ENCODE data around the gene JMJD7. TPM values are rescaled to one million over a fixed set of nuclear protein-coding genes. Genes with fewer than 3 reads are reported as not detected.

Gene JMJD7
- total RNA-seq, 4 donors from 2014 or later, result 20.4 to 36.9 (median 30.5) TPM

- intact Hi-C loops (cut with DNase I), result no loop called here
- Histone ChIP-seq H3K4me3 (no peak overlapping the region), H3K27me3 (no peaks in the 10 kb centered on the region), H3K9me3 (no peaks in the 10 kb centered on the region), H3K4me1 (peaks cover 0 to 15% (median 0%) of the 10 kb centered on the region in 3 donors), H3K36me3 (peaks cover 73 to 93% (median 73%) of the 10 kb centered on the region in 3 donors), H3K27ac (no peak overlapping the region)
- 86% methylated on average over 1 of the region's 4 CpGs; no CpG with 5 or more reads in 1 of the 2 donors for WGBS, 2 donors
- TF ChIP-seq POLR2A (IDR thresholded peaks at IDR 0.05), result no peak
- TF ChIP-seq, protein P1, sequence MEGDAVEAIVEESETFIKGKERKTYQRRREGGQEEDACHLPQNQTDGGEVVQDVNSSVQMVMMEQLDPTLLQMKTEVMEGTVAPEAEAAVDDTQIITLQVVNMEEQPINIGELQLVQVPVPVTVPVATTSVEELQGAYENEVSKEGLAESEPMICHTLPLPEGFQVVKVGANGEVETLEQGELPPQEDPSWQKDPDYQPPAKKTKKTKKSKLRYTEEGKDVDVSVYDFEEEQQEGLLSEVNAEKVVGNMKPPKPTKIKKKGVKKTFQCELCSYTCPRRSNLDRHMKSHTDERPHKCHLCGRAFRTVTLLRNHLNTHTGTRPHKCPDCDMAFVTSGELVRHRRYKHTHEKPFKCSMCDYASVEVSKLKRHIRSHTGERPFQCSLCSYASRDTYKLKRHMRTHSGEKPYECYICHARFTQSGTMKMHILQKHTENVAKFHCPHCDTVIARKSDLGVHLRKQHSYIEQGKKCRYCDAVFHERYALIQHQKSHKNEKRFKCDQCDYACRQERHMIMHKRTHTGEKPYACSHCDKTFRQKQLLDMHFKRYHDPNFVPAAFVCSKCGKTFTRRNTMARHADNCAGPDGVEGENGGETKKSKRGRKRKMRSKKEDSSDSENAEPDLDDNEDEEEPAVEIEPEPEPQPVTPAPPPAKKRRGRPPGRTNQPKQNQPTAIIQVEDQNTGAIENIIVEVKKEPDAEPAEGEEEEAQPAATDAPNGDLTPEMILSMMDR (IDR thresholded peaks at IDR 0.05), result no peak
- no peak for DNase-seq
Measured at GRCh38 chr15:41821831-41822230, 6.1 kb upstream of the JMJD7 start.

DNA sequence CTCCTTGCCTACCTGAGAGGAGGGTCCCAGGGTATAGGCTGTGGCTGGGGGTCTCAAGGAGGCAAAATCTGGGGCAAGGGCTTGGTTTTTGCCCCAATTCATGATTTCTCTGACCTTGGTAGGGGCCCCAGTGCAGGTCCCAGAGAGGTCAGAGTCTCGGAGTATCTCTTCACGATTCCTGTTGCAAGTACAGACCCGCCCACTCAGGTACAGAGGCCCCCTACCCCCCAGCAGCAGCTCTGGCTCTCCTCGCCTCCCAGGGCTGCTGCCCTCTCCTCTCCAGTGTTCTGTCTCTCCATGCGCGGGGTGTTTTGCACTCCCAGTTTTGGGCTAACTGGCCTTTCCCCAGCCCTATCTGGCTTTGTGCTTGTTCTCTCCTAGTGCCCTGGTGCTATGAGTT lies 5.4 kb upstream of the JMJD7 start:
- intact Hi-C loops (cut with DNase I), result no loop called here
- Histone ChIP-seq H3K4me1 (peaks cover 3 to 21% (median 5%) of the 10 kb centered on the region in 3 donors), H3K27me3 (no peaks in the 10 kb centered on the region), H3K4me3 (no peak overlapping the region), H3K27ac (no peak overlapping the region), H3K9me3 (no peaks in the 10 kb centered on the region), H3K36me3 (peaks cover 66 to 87% (median 66%) of the 10 kb centered on the region in 3 donors)
- DNase-seq, result no peak
- TF ChIP-seq, protein P1 (IDR thresholded peaks at IDR 0.05), result no peak
- TF ChIP-seq POLR2A (IDR thresholded peaks at IDR 0.05), result no peak
- WGBS, 2 donors, result 82 to 89% methylated on average over 6 of the region's 6 CpGs

- Histone ChIP-seq H3K9me3 (no peaks in the 10 kb centered on the region), H3K4me3 (no peak overlapping the region), H3K27ac (no peak overlapping the region), H3K27me3 (no peaks in the 10 kb centered on the region), H3K4me1 (peaks cover 5 to 24% (median 6%) of the 10 kb centered on the region in 3 donors), H3K36me3 (peaks cover 61 to 82% (median 62%) of the 10 kb centered on the region in 3 donors)
- no peak for TF ChIP-seq POLR2A (IDR thresholded peaks at IDR 0.05)
- no peak for DNase-seq
- intact Hi-C loops (cut with DNase I), result no loop called here
- 67 to 79% methylated on average over 1 to 2 of the region's 6 CpGs for WGBS, 2 donors
Measured at GRCh38 chr15:41822957-41823356, 4.9 kb upstream of the JMJD7 start.

GRCh38 chr15:41823502-41823901 lies 4.4 kb upstream of the JMJD7 start:
- WGBS, 2 donors, result 100% methylated on average over 2 to 4 of the region's 11 CpGs
- intact Hi-C loops (cut with DNase I), result no loop called here
- TF ChIP-seq, protein P1 (IDR thresholded peaks at IDR 0.05), result no peak
- TF ChIP-seq POLR2A (IDR thresholded peaks at IDR 0.05), result no peak
- Histone ChIP-seq H3K4me3 (no peak overlapping the region), H3K9me3 (no peaks in the 10 kb centered on the region), H3K27me3 (no peaks in the 10 kb centered on the region), H3K4me1 (peaks cover 5 to 26% (median 6%) of the 10 kb centered on the region in 3 donors), H3K27ac (no peak overlapping the region), H3K36me3 (peaks cover 56 to 76% (median 56%) of the 10 kb centered on the region in 3 donors)
- DNase-seq, result no peak

DNA sequence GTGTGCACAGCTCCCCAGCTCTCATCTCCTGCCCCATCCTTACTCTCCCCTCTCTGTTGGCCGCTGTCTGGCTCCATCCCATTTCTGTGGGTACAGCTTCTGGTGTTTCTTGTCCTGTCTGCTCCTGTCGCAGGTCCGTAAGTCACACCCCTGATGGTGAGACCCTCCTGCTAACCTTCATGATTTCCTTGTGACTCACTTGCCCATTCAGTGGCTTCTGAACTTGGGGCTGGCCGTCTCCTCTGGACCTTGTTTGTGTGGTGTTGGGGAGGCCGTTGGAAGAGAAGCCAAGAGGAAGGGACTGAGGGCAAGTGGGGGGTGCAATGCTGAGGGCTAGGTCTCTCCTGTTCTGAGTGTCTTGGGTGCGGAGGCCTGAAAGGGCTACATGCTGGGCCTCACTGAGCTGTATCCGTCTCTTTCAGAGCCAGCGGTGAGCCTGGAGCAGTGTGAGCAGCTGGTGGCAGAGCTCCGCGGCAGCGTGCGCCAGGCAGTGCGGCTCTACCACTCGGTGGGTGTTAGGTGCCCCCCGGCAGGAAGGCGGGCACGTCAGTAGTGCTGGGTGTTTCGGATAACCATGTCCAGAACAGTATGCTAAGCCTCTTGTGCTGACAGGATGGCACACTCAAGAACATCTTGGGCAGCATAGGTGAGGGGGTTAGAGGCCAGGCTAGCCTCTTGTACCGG lies 3.7 kb upstream of the JMJD7 start:
- peaks cover 49 to 69% (median 51%) of the 10 kb centered on the region in 3 donors for H3K36me3 ChIP-seq
- H3K27me3 ChIP-seq, result no peaks in the 10 kb centered on the region
- intact Hi-C loops (cut with DNase I), result no loop called here
- no peak overlapping the region for H3K27ac ChIP-seq
- WGBS, 2 donors, result 92 to 97% methylated on average over 5 to 7 of the region's 19 CpGs
- no peak overlapping the region for H3K4me3 ChIP-seq
- peaks cover 6 to 33% (median 11%) of the 10 kb centered on the region in 3 donors for H3K4me1 ChIP-seq
- no peak for DNase-seq
- H3K9me3 ChIP-seq, result no peaks in the 10 kb centered on the region
- TF ChIP-seq POLR2A (IDR thresholded peaks at IDR 0.05), result no peak
- TF ChIP-seq, protein P1 (IDR thresholded peaks at IDR 0.05), result no peak
